A549 (cell line): ENCODE measurements around the gene CYP21A2.
"Not testable (repeated sequence)": the region's sequence is repeated elsewhere in the genome, so short reads cannot be mapped to it uniquely, and the experiment has no call there.

Source experiments
- EP300 ChIP-seq, 2 experiments: fragments of >200 bp; sonication (Bioruptor Twin); formaldehyde crosslinking; IDR thresholded peaks; 2 replicates in 1 of 2; 3 replicates in 1 of 2; pipeline ENCODE4 v1.6.1; 2016 to 2017
- HDAC2 ChIP-seq: fragments of 200-600 bp; sonication (generic); IDR thresholded peaks from 2 replicates; pipeline ENCODE4 v1.6.1; 2016

DNA sequence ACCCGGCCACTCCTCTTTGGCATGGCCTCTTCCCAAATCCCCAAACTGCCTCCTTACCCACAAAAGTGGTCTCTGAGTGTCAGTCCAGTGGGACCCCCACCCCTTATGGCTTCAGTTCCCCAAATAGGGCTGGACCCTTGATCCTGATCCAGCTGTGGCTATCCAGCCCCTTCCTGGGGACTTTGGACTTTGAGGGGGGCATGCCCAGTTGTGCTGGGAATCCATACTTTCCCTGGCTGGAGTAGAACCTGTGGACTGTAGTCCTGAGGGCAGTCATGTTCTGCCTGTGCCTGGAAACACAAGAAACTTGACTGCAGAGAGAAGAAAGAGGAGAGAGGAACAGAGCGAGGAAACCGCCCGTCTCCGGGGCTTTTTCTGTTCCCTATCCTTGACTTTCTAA lies 1.1 kb upstream of the CYP21A2 start:
- not testable (repeated sequence) for TF ChIP-seq EP300 (IDR thresholded peaks at IDR 0.05); HDAC2
